Measurements from ENCODE around the gene UXS1. TPM values are rescaled to one million over a fixed set of nuclear protein-coding genes. Genes with fewer than 3 reads are reported as not detected.

The UXS1 gene
- total and polyA plus RNA-seq, 2 of the 8 experiments (the other 6 are each of a cell fraction or from before 2014, with no cell fraction given), result 44.5 to 63.4 TPM

DNA sequence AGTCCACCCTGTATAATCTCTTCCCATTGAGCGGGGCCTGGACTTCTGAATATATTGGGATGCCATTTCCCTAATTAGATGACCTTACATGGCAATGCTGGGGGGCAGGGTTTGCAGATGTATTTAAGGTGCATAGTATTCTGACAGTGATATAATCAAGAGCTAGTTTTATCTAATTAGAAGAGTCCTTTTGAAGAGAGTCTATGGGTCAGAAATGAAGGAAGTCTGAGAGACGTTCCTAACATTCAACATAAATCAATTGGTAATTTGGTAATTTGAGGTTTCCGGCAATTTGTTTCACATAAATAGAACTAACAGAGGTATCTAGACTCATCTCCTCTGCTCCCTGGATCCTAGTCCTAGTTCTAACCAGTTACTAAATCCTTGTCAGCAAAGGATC is 25.7 kb upstream of the UXS1 start:
- H3K79me2 ChIP-seq (ENCODE audit: control insufficient read depth in 1 of 2, insufficient read depth in 2 of 2, low read length in 2 of 2), result no peaks in the 10 kb centered on the region
- no peaks in the 10 kb centered on the region for H3K4me1 ChIP-seq (replicated peaks in 1 of 4; ENCODE audit: control insufficient read depth in 3 of 4, insufficient read depth in 4 of 4, low read length in 3 of 4)
- no peak overlapping the region for H3K9ac ChIP-seq (replicated peaks in 1 of 4; ENCODE audit: extremely low read depth in 1 of 4, low read depth in 3 of 4, low read length in 3 of 4)
- H2BK5ac ChIP-seq (ENCODE audit: low read depth, low read length), result no peak overlapping the region
- no peak overlapping the region for H2AK5ac ChIP-seq (ENCODE audit: low read depth, low read length)
- H4K91ac ChIP-seq (replicated peaks; ENCODE audit: insufficient read length, low read length), result no peak overlapping the region
- H3K23ac ChIP-seq (ENCODE audit: insufficient read length), result no peak overlapping the region
- no peaks in the 10 kb centered on the region for H4K20me1 ChIP-seq (replicated peaks in 1 of 2; ENCODE audit: control insufficient read depth in 1 of 2, insufficient read depth in 2 of 2, low read length in 2 of 2)
- H2BK120ac ChIP-seq (replicated peaks; ENCODE audit: low read depth, low read length), result no peak overlapping the region
- no peak overlapping the region for H2BK12ac ChIP-seq (ENCODE audit: low read depth, low read length)
- no peak overlapping the region for H2BK15ac ChIP-seq (ENCODE audit: low read length)
- no peak overlapping the region for H4K8ac ChIP-seq (ENCODE audit: extremely low read depth, insufficient read depth, low read length)
- no peak overlapping the region for H3K4me2 ChIP-seq (ENCODE audit: insufficient read depth in 1 of 2, low read depth in 2 of 2, low read length in 2 of 2)
- ChIA-PET CTCF (ENCODE audit: partially characterized antibody) (interaction anchor here (0.7 kb wide), 1 partner anchor 350 kb away, joined by 3 read pairs; no protein-coding TSS in a partner anchor), POLR2A (ENCODE audit: partially characterized antibody) (interaction anchor here (1.3 kb wide), 1 partner anchor 109 kb away, joined by 3 read pairs; no protein-coding TSS in a partner anchor)
- H3K27me3 ChIP-seq (replicated peaks in 1 of 4; ENCODE audit: control insufficient read depth in 3 of 4, extremely low read depth in 1 of 4, insufficient read depth in 3 of 4, low read length in 3 of 4), result no peaks in the 10 kb centered on the region
- no peak overlapping the region for H3K14ac ChIP-seq (ENCODE audit: insufficient read length)
- H3K23me2 ChIP-seq (ENCODE audit: low read depth, low read length), result peaks cover 2% of the 10 kb centered on the region; the same call in 1 of the 2 replicates
- peak overlapping the region; percentile 58; the same call in 1 of the 2 replicates for H2AFZ ChIP-seq (ENCODE audit: low read length)
- 90% methylated on average over 3 of the region's 3 CpGs; no CpG with 5 or more reads in 1 of the 2 experiments for WGBS, 2 experiments (ENCODE audit: extremely low coverage in 1 of 2, insufficient coverage in 1 of 2, insufficient read length in 1 of 2, insufficient replicate concordance in 2 of 2, low coverage in 1 of 2, low lambda C conversion rate in 2 of 2, missing lambda C conversion rate in 1 of 2)
- H3K18ac ChIP-seq (ENCODE audit: extremely low read depth, low read length), result no peak overlapping the region
- no peaks in the 10 kb centered on the region for H3K36me3 ChIP-seq (ENCODE audit: control insufficient read depth in 2 of 4, insufficient read depth in 4 of 4, low read length in 3 of 4)
- no peak overlapping the region for H3K27ac ChIP-seq (ENCODE audit: low read depth, low read length)
- no peak for FAIRE-seq
- H2BK20ac ChIP-seq (ENCODE audit: low read length), result no peak overlapping the region
- no peaks in the 10 kb centered on the region for H3K9me3 ChIP-seq (ENCODE audit: insufficient read depth in 2 of 2, low read depth in 1 of 2, low read length in 1 of 2)
- no peaks in the 10 kb centered on the region for H3K79me1 ChIP-seq (ENCODE audit: low read depth, low read length)
- H3K4ac ChIP-seq (replicated peaks; ENCODE audit: insufficient read length, low read depth, low read length), result no peak overlapping the region
- DNase-seq (ENCODE audit: low read depth in 1 of 2, low spot score in 2 of 2), result no peak
- no peak overlapping the region for H3K4me3 ChIP-seq (ENCODE audit: extremely low read depth in 1 of 4, insufficient read depth in 2 of 4, low read depth in 3 of 4, low read length in 4 of 4)
- no peak overlapping the region for H4K5ac ChIP-seq (ENCODE audit: insufficient read length, low read depth, low read length)
- H3K56ac ChIP-seq (replicated peaks; ENCODE audit: insufficient read length, low read depth, low read length), result no peak overlapping the region
- no peak for TF ChIP-seq SRF (IDR thresholded peaks at IDR 0.05; ENCODE audit: low read depth, low read length)
- no peak for TF ChIP-seq ASH2L (IDR thresholded peaks at IDR 0.05; ENCODE audit: low read length)
- no peak for TF ChIP-seq CHD2 (IDR thresholded peaks at IDR 0.05; ENCODE audit: low read length)
- no peak for TF ChIP-seq ATF3 (IDR thresholded peaks at IDR 0.05; ENCODE audit: insufficient read depth, low read depth, low read length)
- no peak for TF ChIP-seq USF2 (IDR thresholded peaks at IDR 0.05; ENCODE audit: low read length)
- TF ChIP-seq, protein P1, sequence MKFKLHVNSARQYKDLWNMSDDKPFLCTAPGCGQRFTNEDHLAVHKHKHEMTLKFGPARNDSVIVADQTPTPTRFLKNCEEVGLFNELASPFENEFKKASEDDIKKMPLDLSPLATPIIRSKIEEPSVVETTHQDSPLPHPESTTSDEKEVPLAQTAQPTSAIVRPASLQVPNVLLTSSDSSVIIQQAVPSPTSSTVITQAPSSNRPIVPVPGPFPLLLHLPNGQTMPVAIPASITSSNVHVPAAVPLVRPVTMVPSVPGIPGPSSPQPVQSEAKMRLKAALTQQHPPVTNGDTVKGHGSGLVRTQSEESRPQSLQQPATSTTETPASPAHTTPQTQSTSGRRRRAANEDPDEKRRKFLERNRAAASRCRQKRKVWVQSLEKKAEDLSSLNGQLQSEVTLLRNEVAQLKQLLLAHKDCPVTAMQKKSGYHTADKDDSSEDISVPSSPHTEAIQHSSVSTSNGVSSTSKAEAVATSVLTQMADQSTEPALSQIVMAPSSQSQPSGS (IDR thresholded peaks at IDR 0.05; ENCODE audit: low read length), result no peak
- no peak for TF ChIP-seq HDAC2 (IDR thresholded peaks at IDR 0.05; ENCODE audit: borderline replicate concordance in 1 of 2, low read depth in 2 of 2, low read length in 2 of 2)
- TF ChIP-seq SP1 (IDR thresholded peaks at IDR 0.05; ENCODE audit: low read depth, low read length), result no peak
- no peak for TF ChIP-seq CBX5 (IDR thresholded peaks at IDR 0.05; ENCODE audit: low read depth, low read length)
- TF ChIP-seq SIX5 (IDR thresholded peaks at IDR 0.05; ENCODE audit: low read depth, low read length), result no peak

All from H1 (cell line).